NCI-H510A (cell line): ENCODE data around the gene ZRANB3.

ENCODE experiments used
- DNase-seq: peaks from one replicate; lab custom pipeline; 2025; lab: John Stamatoyannopoulos, UW

Gene ZRANB3

DNA sequence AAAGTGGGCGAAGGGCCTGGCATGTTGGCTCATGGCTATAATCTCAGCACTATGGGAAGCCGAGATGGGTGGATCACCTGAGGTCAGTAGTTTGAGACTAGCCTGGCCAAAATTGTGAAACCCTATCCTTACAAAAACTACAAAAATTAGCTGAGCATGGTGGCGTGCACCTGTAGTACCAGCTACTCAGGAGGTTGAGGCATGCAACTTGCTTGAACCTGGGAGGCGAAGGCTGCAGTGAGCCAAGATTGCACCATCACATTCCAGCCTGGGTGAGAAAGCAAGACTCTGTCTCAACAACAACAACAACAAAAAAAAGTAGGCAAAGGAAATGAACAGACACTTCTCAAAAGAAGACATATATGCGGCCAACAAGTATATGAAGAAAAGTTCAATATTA, 282.4 kb downstream of the ZRANB3 start:
- no peak for DNase-seq

DNA sequence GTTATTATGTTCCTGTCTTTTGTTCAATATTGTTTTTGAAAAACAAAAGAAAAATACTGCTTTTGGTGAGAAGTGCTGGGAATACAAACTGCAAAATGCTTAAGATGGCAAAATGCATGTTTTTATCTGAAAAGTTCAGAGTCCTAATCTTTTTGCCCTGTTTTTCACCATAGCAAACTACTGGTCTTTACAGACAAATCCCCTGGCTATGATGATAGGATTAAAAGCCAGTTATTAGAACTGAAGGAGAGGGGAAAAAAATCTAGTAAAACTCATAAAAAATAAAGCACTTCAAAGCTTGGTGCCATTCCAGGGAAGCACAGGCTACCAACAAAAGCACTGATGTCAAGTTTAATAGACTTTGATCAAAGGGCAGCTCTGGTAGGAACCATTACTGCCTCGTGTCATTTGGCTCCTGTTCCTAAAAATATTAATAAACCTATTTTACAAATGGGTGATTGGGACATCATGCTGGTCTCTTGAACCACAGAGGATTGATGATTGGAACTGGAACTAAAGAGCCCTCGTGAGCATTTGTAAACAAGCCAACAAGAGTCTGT, 284.2 kb downstream of the ZRANB3 start:
- no peak for DNase-seq

DNA sequence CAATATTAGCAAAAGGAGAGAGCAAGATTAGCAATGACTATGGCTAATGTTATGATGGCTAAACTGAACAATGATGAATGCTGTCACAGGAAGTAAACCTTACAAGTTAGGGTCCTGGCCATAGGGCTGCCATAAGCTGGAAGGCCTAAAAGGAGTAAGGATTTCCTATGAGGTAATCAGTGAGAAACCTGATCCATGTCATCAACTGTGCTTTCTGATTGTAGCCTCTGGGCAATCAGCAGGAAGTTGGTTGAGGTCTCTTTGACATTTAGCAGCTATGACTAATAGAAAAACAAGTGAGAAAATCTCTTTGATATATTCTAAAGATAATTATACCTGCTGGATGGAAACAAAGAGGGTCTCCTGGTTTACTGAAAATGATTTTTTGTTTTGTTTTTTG, 285.9 kb downstream of the ZRANB3 start:
- no peak for DNase-seq

DNA sequence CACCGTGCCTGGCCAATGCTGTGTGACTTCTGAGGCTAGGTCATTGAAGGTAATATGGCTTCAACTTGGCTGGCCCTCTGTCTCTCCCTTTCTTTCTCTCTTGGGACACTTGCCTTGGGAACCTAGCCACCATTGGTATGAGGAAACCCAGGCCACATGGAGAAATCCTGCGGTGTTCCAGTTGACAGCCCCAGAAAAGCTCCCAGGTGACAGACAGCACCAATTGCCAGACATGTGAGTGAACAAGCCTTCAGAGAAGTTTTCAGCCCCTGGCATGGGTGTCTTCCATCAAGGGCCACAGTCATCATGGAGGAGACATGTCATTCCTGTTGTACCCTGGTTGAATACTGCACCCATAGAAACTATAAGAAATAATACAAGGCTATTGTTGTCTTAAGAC, 292.4 kb downstream of the ZRANB3 start:
- DNase-seq = no peak

DNA sequence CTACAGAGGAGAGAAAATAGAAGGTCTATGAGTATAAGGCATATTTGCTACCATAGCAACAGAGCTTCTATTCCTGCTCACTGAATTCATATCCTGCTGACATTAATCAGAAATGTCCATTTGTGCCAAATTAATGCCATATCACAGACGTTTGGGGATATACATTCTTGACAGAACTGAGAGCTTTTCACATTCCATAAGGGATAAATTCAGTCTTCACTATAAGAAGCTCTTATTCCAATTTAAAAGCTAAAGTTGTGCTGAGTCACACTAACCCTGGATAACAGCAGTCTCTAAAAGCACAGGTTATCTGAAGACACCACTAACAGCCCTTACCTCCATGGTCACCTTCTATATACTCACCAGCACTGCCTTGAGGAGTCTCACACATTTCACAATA, 300.9 kb downstream of the ZRANB3 start:
- no peak for DNase-seq

DNA sequence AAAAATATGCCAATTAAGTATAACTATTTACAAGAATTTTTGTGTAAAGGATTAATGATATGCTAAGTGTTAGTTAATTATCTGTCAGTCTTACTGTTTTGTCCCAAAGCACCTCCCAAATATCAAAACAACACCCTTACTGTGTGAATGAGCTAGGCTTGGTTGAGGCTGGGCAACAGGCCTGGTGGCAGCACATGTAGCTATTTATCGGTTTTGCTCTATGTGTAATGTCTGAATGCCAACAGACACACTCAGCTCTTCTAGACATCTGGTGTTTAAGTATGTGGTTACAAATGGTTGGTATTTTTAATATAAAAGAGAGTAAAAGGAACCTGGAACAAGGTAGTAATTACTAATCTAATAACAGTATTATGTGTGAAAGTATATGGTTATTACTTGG, 303.6 kb downstream of the ZRANB3 start:
- DNase-seq = no peak

DNA sequence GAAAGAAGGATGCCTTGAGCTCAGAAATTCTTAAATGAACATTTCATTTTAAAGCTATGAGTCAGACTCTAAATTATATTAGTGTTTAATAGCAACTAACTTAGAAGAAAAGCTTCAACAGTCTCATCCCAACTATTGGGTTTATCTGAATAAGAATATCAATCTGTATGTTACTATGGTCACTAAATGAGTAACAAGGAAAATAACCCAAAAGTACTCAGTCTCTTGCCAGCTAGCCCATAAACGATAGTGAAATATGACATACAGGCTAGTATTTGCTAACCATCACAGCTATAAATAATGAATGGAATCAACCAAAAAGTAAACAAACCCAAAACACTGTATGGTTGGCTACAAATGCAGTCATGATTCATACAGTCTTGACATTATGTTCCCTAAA, 304.1 kb downstream of the ZRANB3 start:
- no peak for DNase-seq

DNA sequence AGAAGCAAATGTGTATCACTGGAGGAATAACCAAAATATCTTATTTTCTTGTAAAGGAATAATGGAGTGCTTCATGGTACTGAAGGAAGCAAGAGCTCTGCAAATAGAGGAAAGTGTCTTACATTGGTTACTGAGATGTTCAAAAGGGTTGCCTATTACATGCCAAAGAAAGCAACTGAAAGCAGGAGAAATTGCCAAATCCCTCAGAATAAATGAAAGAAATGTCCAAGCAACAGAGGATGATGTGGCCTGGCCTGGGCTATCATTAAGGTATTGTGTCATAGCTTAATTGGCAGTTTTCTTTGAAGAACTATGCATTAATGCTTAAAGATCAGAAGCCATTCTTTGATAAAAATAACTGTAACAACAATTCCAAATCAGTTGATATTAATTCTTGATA, 305.2 kb downstream of the ZRANB3 start:
- DNase-seq = no peak

DNA sequence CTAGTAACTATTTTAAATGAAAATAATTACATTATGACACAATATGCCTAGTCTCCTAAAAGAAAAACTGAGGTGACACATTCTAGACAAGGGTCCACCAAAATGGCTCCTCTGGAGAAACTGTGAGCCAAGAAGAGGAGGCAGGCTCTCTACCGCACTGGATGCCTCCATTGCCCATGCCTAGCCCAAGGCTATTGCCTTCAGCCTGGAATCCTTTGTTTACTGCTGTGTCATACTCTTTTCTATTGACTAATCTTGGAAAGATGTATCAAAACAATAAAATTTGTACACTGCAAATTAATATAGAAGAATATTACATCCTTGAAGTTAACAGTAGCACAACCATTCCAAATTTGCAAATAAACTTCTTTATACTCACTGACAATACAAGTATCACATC, 311.8 kb downstream of the ZRANB3 start:
- DNase-seq = no peak

DNA sequence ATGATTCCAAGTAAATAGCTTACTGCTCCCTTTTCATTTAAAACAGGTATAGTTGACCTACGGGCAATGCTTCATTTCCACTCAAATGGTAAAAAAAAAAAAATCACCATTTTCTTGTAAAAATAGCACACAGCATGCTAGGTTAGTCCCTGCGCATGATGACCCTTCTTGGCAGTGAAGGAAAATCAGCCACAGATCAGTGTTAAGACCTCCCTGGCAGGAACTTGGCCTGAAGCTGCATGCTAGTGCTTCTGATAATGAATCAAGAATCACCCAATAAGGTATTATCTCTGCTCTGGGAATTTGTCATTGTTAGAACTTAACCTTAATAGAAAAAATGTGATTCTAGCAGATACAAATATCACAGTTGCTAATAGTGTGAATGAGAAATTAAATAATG, 312.6 kb downstream of the ZRANB3 start:
- no peak for DNase-seq

DNA sequence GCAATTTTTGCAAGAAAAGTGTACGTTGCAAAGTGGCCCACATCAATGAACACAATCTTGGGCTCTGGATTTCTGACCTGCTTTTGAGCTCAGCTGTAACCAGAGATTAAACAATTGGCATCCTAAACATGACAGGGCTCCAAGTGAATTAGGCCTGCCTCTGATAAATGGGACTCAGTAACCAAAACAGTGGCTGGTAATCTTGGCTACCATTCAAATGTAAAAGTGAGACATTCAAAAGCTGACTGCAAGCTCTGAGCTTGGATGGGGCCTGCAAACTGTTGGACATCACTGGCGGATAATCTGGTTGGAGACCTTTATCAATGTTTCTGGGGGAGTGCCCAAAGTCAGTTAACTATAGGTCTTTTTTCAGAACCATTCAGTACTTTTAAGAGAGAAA, 318.3 kb downstream of the ZRANB3 start:
- no peak for DNase-seq

DNA sequence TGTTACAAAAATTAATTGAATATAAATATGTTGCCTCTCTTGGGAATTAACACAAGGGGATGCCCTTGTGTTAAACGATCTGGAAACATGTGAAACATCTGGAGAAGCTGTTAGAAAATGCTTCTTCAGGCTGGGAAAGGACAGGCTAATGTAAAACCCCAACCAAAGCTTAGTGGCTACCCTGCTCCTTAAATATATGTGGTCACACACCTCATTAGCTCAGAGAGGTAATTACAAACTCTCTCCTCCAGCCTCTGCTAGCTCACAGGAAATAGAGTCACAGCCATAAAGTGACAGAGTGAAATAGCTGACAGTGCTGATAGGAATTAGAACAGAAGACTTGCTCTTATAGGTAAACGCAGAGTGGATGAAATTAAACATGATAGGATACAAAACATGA, 323.0 kb downstream of the ZRANB3 start:
- DNase-seq = no peak

DNA sequence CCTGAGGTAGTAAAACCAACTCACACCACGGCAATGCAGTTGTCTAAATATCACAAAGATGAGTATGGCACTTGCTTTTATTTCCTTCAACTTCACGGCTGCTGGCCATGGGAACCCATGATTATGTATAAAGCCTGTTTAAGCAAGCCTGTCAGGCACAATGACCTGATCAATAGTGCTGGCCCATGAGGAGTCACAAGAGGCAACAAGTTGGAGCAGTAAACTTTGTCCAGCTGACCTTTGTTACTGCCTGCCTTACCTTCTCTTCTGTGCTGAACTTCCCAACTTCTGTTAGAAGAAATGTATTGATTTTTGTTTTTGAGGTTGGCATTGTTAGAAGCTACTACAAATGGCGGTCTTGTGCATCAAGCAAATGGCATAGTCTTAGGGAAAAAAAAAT, 327.1 kb downstream of the ZRANB3 start:
- no peak for DNase-seq

DNA sequence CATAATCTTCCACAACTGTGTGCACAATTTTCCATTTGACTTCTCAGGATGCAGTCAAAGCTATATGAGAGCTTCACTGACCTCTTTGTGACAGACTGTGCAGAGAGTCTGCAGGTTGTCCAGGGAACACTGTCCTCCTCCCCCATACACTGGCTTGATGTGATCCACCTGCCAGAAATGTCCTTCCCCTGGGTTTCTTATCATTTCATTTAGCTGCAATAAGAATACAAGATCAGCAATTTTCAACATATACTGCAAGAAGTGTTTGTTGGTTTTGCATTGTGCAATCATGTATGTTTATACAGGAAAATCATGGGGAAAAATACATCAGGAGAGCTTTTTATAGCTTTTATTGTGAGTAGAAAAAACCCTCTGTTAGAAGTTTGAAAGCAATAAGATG, 328.3 kb downstream of the ZRANB3 start:
- no peak for DNase-seq

DNA sequence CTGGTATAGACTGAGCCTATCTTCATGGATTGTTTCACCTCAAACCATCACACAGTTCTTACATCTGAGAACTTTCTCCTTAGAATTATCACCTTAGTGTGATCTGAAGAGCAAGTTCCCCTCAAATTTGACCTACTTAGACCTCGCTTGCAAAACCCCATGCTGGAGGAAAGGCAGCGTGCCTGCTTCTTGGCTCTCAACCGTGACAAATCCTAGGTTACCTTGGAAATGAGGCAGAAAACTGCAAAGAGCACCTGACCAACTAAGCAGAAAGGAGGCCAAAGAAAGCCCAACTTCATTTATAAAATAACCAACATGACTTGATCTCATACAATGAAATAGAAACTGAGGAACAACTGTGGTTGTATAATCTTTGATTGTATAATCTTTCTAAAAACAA, 332.5 kb downstream of the ZRANB3 start:
- no peak for DNase-seq

DNA sequence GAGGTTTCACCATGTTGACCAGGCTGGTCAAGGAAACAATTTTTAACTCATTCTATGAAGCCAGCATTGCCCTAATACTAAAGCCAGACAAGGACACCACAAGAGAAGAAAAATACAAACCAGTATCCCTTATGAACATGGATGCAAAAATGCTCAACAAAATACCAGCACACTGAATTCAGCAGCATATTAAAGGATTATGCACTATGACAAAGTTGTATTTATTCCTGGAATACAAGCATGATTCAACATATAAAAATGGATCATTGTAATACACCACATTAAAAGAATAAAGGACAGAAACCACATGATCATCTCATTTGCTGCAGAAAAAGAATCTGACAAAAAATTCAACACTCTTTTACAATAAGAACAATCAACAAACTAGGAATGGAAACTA, 340.2 kb downstream of the ZRANB3 start:
- no peak for DNase-seq

DNA sequence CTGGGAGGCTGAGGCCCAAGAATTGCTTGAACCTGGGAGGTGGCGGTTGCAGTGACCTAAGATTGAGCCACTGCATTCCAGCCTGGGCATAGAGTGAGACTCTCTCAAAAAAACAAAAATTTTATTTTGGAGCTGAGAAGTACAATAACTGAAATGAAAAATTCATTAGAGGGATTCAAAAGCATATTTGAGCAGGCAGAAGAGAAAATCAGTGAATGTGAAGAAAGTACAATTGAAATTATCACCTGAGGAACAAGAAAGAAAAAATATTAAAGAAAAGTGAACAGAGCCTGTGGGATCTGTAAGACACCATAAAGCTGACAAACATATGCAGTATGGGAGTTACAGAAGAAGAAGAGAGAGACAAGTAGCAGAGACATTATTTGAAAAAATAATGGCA, 341.9 kb downstream of the ZRANB3 start:
- DNase-seq = no peak

DNA sequence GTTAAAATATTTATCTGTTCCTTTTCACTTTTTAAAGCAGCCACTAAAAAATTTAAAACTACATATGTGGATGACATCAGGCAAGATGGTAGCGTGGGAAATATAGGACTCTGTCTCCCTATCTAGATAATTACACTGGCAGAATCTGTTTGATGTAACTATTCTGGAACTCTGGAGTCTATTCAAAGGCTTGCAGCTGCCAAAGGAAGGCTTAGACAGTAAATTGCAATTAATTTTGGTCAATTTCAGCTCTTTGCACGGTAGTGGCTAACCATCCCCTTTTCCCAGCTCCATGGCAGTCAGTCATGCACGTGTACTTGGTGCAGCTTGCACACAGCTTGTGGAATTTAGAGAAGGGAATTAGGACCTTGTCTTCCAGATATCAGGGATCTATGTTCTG, 343.7 kb downstream of the ZRANB3 start:
- no peak for DNase-seq

DNA sequence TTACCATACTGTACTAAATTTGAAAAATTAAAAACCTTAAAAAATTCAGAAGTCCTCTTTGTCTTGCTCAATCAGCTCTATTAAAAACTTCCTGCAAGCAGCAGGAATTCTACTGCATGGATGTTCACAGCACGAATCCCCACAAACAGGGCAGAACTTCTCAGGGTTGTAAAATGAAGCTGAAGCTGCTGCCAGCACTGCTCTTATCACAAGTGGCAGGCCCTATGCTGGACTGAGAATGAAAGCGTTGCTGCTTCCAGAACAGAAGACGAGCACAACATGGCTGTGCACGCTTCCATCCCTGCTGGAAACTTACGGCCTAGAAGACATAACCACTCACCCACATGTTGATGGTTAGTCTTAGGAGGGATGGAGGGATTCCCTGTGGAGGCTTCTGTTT, 345.0 kb downstream of the ZRANB3 start:
- DNase-seq = no peak

DNA sequence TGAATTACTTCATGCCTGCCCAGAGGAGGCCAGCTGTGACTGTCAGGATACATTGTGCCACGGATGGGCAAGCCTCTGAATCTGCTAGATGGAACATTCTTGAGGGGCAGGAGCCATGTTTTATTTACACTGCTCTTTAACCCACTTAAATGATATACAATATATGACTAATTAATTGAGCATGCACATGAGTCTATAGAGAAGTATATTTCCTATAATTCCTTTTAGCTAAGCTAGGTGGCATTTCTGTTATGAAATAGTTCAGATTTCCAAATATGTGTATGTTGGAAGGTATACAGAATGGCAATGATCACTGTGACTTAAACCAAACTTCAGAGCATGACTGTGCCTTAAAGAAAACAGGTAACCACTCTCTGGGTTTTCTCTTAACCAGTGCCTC, 347.2 kb downstream of the ZRANB3 start:
- DNase-seq = no peak

DNA sequence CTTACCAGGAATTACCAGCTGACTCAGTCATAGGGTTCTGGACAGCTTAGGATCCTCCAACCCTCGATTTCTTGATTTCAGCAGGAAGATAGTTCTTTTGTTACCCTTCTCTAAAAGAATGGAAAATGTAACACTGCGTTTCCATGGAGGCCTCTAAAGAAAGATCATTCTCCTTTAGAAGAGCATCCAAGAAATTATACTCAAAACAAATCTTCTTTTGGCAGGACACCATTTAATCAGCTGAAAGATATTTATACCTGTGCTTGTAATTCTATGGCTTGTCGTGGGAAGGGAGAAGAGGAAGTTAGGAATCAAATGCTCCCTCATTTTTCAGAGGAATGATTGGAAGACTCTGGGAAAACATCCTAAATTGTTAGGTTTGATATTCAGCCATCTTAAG, 348.4 kb downstream of the ZRANB3 start:
- DNase-seq = no peak

DNA sequence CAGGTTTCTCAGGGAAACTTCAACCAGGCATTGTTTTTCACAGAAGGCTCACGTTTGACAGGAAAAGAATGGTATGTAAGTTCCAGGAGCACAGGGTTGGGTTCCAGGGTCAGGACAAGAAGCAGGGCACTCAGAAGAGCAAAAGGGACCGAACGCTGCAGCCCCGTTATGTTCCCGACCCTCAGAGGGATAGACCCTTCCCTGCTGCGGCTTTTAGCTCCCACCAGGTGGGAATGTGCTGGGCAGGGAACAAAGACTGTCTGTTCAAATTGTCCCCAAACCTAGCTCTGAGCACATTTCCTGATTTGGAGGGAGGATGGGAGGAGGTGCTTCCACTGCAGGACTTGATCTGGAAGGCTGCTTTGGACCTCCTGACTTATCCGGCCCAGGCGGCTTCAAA, 348.8 kb downstream of the ZRANB3 start:
- DNase-seq = no peak

DNA sequence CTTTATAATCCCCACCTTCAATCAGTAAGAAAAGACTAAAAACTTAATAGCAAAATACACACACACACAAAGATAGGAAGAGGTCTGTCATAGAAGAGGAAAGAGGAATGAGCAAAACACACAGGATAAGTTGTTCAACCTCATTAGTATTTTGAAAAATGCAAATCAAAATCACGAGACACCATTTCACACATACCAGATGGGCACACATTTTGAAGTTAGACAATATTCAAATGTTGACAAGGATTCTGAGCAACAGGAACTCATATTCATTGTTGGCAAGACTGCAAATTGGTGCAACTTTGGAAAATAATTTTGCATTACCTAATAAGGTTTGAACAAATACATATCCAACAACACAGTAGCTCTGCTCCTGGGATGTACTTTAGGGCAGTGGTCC, 351.3 kb downstream of the ZRANB3 start:
- no peak for DNase-seq

DNA sequence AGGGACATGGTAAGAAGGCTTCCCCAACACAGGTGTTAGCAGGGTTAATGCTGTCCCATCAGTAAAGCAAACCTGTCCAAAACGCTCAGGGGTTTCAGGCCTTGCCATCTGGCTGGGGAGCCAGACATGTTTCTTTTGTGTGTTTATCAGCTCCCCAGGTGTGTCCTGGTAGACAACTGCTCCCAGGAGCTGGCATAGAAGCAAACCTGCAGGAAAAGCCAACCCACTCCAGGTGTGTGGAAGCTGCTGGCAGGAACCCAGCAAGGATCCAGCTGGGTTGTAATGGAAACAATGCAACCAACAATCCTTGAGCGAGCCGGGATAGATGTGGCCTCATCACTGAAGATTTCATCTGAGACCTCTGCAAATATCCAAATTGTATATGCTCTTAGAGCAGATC, 355.8 kb downstream of the ZRANB3 start:
- DNase-seq = peak; percentile 1

DNA sequence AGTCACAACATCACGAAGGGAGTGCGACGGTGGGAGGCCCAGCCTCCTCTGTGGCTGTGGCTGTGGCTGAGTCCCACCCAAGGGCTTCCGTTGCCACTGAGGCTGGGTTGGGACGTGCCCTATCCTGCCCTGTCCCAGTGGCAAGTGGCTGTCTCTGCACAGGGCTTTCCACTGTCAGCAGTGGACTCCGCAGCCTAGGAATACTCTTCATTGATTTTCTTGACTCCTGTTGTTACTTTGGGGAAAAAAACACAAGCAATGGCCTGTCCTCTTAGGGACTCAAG, 356.3 kb downstream of the ZRANB3 start:
- DNase-seq = no peak
